ENCODE measurements around the gene PDE4D. TPM values are rescaled to one million over a fixed set of nuclear protein-coding genes. Genes with fewer than 3 reads are reported as not detected.

PDE4D gene
- total and polyA plus RNA-seq, 2 of the 4 experiments (the other 2 are of a cell fraction) = 1.4 to 7.9 TPM

DNA sequence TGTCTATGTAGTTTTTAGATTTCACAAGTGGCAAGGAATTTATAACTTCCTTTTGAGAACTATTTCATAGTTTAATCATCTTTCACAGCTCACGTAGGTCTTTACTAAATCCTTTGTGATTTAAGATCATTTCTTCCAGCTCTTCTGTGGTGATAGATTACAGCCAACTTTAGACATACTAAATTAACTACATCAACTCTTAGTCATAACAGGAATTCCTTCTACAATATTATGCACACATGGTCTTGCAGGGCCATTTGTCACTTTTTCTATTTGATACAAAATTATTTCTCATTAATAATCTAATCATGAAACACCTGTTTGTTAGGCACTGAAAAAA lies 208.4 kb downstream of the PDE4D start:
- H2AFZ ChIP-seq (replicated peaks; ENCODE audit: low read length, poor library complexity) = no peak overlapping the region
- H3K9me3 ChIP-seq (ENCODE audit: control insufficient read depth, insufficient read depth, low read length) = no peaks in the 10 kb centered on the region
- ATAC-seq (ENCODE audit: low read depth) (no peak), DNase-seq (no peak)
- no peak overlapping the region for H2AK5ac ChIP-seq (ENCODE audit: low read depth, low read length)
- H2AK9ac ChIP-seq (replicated peaks; ENCODE audit: low read depth, low read length, poor library complexity) = no peak overlapping the region
- no peaks in the 10 kb centered on the region for H3K36me3 ChIP-seq (ENCODE audit: control insufficient read depth, insufficient read depth, low read length)
- H3K4ac ChIP-seq (ENCODE audit: low read depth, low read length) = no peak overlapping the region
- no CpG with 5 or more reads among the region's 1 CpG for WGBS, 2 experiments (ENCODE audit: extremely low coverage in 2 of 2, insufficient read length in 1 of 2)
- CTCF ChIA-PET = no interaction called here
- H3K9ac ChIP-seq (ENCODE audit: low read depth, low read length) = no peak overlapping the region
- H4K5ac ChIP-seq (ENCODE audit: low read depth, low read length) = no peak overlapping the region
- no peak overlapping the region for H3K23ac ChIP-seq (ENCODE audit: low read depth, low read length)
- TF ChIP-seq CHD1 (IDR thresholded peaks at IDR 0.05; ENCODE audit: low read depth, low read length) = no peak
- no peak for TF ChIP-seq CEBPB (IDR thresholded peaks at IDR 0.05; ENCODE audit: low read depth, low read length)
- TF ChIP-seq MAFK (IDR thresholded peaks at IDR 0.05; ENCODE audit: low read depth, low read length) = no peak
- TF ChIP-seq MXI1 (IDR thresholded peaks at IDR 0.05; ENCODE audit: borderline replicate concordance, low read depth, low read length) = no peak
- no peaks in the 10 kb centered on the region for H3K27me3 ChIP-seq (ENCODE audit: control insufficient read depth, insufficient read depth, low read length)
- no peak overlapping the region for H3K4me2 ChIP-seq (ENCODE audit: low read depth, low read length)
- POLR2A ChIA-PET (ENCODE audit: unreplicated experiment) = no interaction called here
- no peaks in the 10 kb centered on the region for H3K9me1 ChIP-seq (ENCODE audit: insufficient read depth, low read length)
- intact Hi-C loops (cut with micrococcal nuclease) = no loop called here
- no peaks in the 10 kb centered on the region for H3K79me1 ChIP-seq (ENCODE audit: low read depth in 1 of 2, low read length in 2 of 2)
- no peak overlapping the region for H2BK20ac ChIP-seq (ENCODE audit: low read depth, low read length)
- H4K20me1 ChIP-seq (ENCODE audit: insufficient read depth, low read length) = no peaks in the 10 kb centered on the region
- BruUV-seq (replicated peaks) = no TSS peak
- H4K91ac ChIP-seq (ENCODE audit: insufficient read depth, low read depth, low read length) = no peak overlapping the region
- no peak overlapping the region for H3K27ac ChIP-seq (ENCODE audit: insufficient read depth, low read length)
- H4K8ac ChIP-seq (ENCODE audit: low read depth in 2 of 2, low read length in 2 of 2) = no peak overlapping the region
- no peak overlapping the region for H3K14ac ChIP-seq (replicated peaks; ENCODE audit: low read depth, low read length)
- H2BK15ac ChIP-seq (ENCODE audit: low read depth, low read length) = no peak overlapping the region
- no peak overlapping the region for H3K4me3 ChIP-seq (ENCODE audit: insufficient read depth, low read depth, low read length)
- H3K18ac ChIP-seq (ENCODE audit: low read depth, low read length) = no peak overlapping the region
- H2BK120ac ChIP-seq (ENCODE audit: low read depth, low read length) = no peak overlapping the region
- in situ Hi-C loops (cut with MboI; ENCODE audit: low sequenced_read_pairs) = no loop called here
- dilution Hi-C loops (cut with HindIII; ENCODE audit: low sequenced_read_pairs, unreplicated experiment) = no loop called here
- H3K56ac ChIP-seq (ENCODE audit: extremely low read depth, insufficient read depth, low read length) = no peak overlapping the region
- no peaks in the 10 kb centered on the region for H3K4me1 ChIP-seq (ENCODE audit: control insufficient read depth, insufficient read depth, low read length)
- no peak overlapping the region for H2BK5ac ChIP-seq (ENCODE audit: low read depth, low read length, poor library complexity, severe bottlenecking)

Measured in IMR-90 (cell line).